Endothelial cell of umbilical vein (primary cell): ENCODE measurements around the gene EPN2. TPM values are rescaled to one million over a fixed set of nuclear protein-coding genes. Genes with fewer than 3 reads are reported as not detected.

ENCODE experiments used
- BruUV-seq: library from RNA; stranded (reverse); fragments of 400-500 nt; replicated peaks from 2 replicates; lab custom pipeline; 2021; lab: Mats Ljungman, UMichigan
- CTCF ChIA-PET: fragments of 300-600, 350-600 bp; sonication (Branson Sonifier 250); formaldehyde crosslinking; loops from one replicate; lab custom pipeline; 2021; ENCODE audit warnings: antibody characterized with exemption, inconsistent platforms; lab: Charles Lee
- POLR2A ChIA-PET: fragments of 300-600, 350-600 bp; sonication (Branson Sonifier 250); formaldehyde crosslinking; loops from one replicate; lab custom pipeline; 2021; ENCODE audit warnings: antibody characterized with exemption, inconsistent platforms; lab: Charles Lee
- DNase-seq: peaks from one replicate; pipeline ENCODE4 v3.0.0-alpha.2; 2011; ENCODE audit warnings: low read depth, low spot score
- FAIRE-seq: peaks from 2 replicates; lab custom pipeline; 2011; peaks lifted over from hg19 to GRCh38; lab: Jason Lieb, UNC
- H2AFZ ChIP-seq: 2 replicates; pipeline ENCODE4 v1.6.0; 2012; ENCODE audit warnings: low read depth, low read length, control low read depth, inconsistent platforms
- H3K27ac ChIP-seq: 2 replicates; pipeline ENCODE4 v1.5.1; 2011; ENCODE audit warnings: low read depth, mild to moderate bottlenecking, control low read depth, low read length, moderate library complexity; ENCODE audit not compliant: insufficient read depth
- H3K27me3 ChIP-seq, 2 experiments: 2 replicates each; pipeline versions ENCODE4 v1.6.0 to v1.6.1; 2011; ENCODE audit warnings: low read length in 2 of 2, mixed read lengths in 1 of 2; ENCODE audit not compliant: control insufficient read depth in 2 of 2, insufficient read depth in 2 of 2
- H3K36me3 ChIP-seq, 2 experiments: 2 replicates in 1 of 2; 3 replicates in 1 of 2; pipeline ENCODE4 v1.5.1; 2011; ENCODE audit warnings: low read length in 2 of 2, mild to moderate bottlenecking in 1 of 2, moderate library complexity in 1 of 2; ENCODE audit not compliant: control insufficient read depth in 2 of 2, insufficient read depth in 2 of 2; ENCODE audit errors: extremely low read depth in 1 of 2
- H3K4me1 ChIP-seq: 3 replicates; pipeline ENCODE4 v1.5.1; 2011; ENCODE audit warnings: mild to moderate bottlenecking, low read length; ENCODE audit not compliant: control insufficient read depth, insufficient read depth; ENCODE audit errors: extremely low read depth
- H3K4me2 ChIP-seq: 2 replicates; pipeline ENCODE4 v1.6.1; 2011; ENCODE audit warnings: low read length, control low read depth, mixed read lengths; ENCODE audit not compliant: insufficient read depth
- H3K4me3 ChIP-seq, 3 experiments: fragments of 200-600 bp in 1 of 3; sonication (generic), shearing (Covaris generic) in 1 of 3; replicated peaks in 1 of 3; 2 replicates each; pipeline ENCODE4 v1.5.1; 2011 to 2016; ENCODE audit warnings: control low read depth in 3 of 3, low read length in 3 of 3, mild to moderate bottlenecking in 2 of 3, inconsistent platforms in 1 of 3, low read depth in 1 of 3, moderate library complexity in 1 of 3; ENCODE audit not compliant: insufficient read depth in 1 of 3
- H3K79me2 ChIP-seq: 2 replicates; pipeline ENCODE4 v1.6.0; 2012; ENCODE audit warnings: low read length, inconsistent platforms; ENCODE audit not compliant: control insufficient read depth, insufficient read depth
- H3K9ac ChIP-seq: replicated peaks from 2 replicates; pipeline ENCODE3; 2011; ENCODE audit warnings: low read length, control low read depth; ENCODE audit not compliant: insufficient read depth; ENCODE audit errors: extremely low read depth
- H3K9me1 ChIP-seq: replicated peaks from 3 replicates; pipeline ENCODE4 v1.6.0; 2011; ENCODE audit warnings: mild to moderate bottlenecking, low read length; ENCODE audit not compliant: control insufficient read depth, insufficient read depth; ENCODE audit errors: extremely low read depth
- H3K9me3 ChIP-seq: replicated peaks from 2 replicates; pipeline ENCODE4 v1.5.1; 2012; ENCODE audit warnings: low read length, inconsistent platforms; ENCODE audit not compliant: control insufficient read depth, insufficient read depth
- H4K20me1 ChIP-seq: replicated peaks from 2 replicates; pipeline ENCODE3; 2011; ENCODE audit warnings: mild to moderate bottlenecking, low read length; ENCODE audit not compliant: control insufficient read depth, insufficient read depth; ENCODE audit errors: extremely low read depth
- EZH2 ChIP-seq: IDR thresholded peaks from 2 replicates; pipeline ENCODE4 v1.6.1; 2012; ENCODE audit warnings: borderline replicate concordance, low read depth, mild to moderate bottlenecking, moderate library complexity, low read length, inconsistent platforms; ENCODE audit not compliant: severe bottlenecking
- FOS ChIP-seq: IDR thresholded peaks from 2 replicates; pipeline ENCODE4 v1.6.1; 2011; ENCODE audit warnings: mild to moderate bottlenecking, low read length, moderate library complexity, borderline replicate concordance; ENCODE audit not compliant: insufficient read depth
- GATA2 ChIP-seq: IDR thresholded peaks from 2 replicates; pipeline ENCODE4 v1.7.0; 2011; ENCODE audit warnings: low read depth, mild to moderate bottlenecking, moderate library complexity, mixed read lengths, low read length; ENCODE audit not compliant: insufficient read length, insufficient read depth
- JUN ChIP-seq: IDR thresholded peaks from 2 replicates; pipeline ENCODE4 v1.6.1; 2011; ENCODE audit warnings: borderline replicate concordance, low read depth; ENCODE audit not compliant: insufficient read length, insufficient read depth
- MAX ChIP-seq: IDR thresholded peaks from 2 replicates; pipeline ENCODE4 v1.6.1; 2011; ENCODE audit not compliant: insufficient read depth, insufficient read length
- MYC ChIP-seq: IDR thresholded peaks from one replicate; pipeline ENCODE4 v1.6.1; 2011; ENCODE audit warnings: mild to moderate bottlenecking, low read depth, low read length
- POLR2A ChIP-seq: IDR thresholded peaks from 2 replicates; pipeline ENCODE4 v1.6.1; 2012; ENCODE audit warnings: low read depth, mild to moderate bottlenecking, control low read depth, low read length
- POLR2AphosphoS5 ChIP-seq: IDR thresholded peaks from 2 replicates; pipeline ENCODE4 v1.6.1; 2012; ENCODE audit warnings: low read depth, mild to moderate bottlenecking, control low read depth, low read length, moderate library complexity; ENCODE audit not compliant: insufficient read depth
- dilution Hi-C: fragments of 300-500 bp; cut with MboI; formaldehyde crosslinking; loops from one replicate; pipeline ENCODE4 v1.15.0; 2019; ENCODE audit warnings: low sequenced_read_pairs; ENCODE audit not compliant: extremely low pct_ligation_motif_present
- intact Hi-C: fragments of 100-400 bp; cut with micrococcal nuclease; formaldehyde crosslinking; loops from one replicate; pipeline ENCODE4 v1.10.0; 2022
- polyA plus RNA-seq, 4 experiments: library from polyadenylated mRNA; depleted of rRNA in 3 of 4; stranded (reverse) in 3 of 4; unstranded in 1 of 4; fragments of >200 nt; gene quantifications; 2 replicates each; pipeline versions ENCODE4 v1.2.1 to v1.2.3, GENCODE V29; 2011 to 2012; ENCODE audit warnings: missing spikeins in 1 of 4
- total RNA-seq: library from RNA; stranded (reverse); gene quantifications from 2 replicates; pipeline ENCODE4 v1.2.3, GENCODE V29; 2021
- TF ChIP-seq, protein P1 (sequence below), 2 donors: IDR thresholded peaks; 1 replicate in 1 of 2; 2 replicates in 1 of 2; pipeline ENCODE4 v1.5.1; 2011; ENCODE audit warnings: low read length in 2 of 2, mild to moderate bottlenecking in 2 of 2, moderate library complexity in 2 of 2, control low read depth in 1 of 2, inconsistent platforms in 1 of 2, low read depth in 1 of 2; ENCODE audit not compliant: insufficient read depth in 1 of 2; ENCODE audit errors: extremely low read depth in 1 of 2

EPN2 gene
- total and polyA plus RNA-seq, 2 donors (not counting 3 experiments of a cell fraction or from before 2014, with no cell fraction given) = 40.3 to 70.5 TPM

DNA sequence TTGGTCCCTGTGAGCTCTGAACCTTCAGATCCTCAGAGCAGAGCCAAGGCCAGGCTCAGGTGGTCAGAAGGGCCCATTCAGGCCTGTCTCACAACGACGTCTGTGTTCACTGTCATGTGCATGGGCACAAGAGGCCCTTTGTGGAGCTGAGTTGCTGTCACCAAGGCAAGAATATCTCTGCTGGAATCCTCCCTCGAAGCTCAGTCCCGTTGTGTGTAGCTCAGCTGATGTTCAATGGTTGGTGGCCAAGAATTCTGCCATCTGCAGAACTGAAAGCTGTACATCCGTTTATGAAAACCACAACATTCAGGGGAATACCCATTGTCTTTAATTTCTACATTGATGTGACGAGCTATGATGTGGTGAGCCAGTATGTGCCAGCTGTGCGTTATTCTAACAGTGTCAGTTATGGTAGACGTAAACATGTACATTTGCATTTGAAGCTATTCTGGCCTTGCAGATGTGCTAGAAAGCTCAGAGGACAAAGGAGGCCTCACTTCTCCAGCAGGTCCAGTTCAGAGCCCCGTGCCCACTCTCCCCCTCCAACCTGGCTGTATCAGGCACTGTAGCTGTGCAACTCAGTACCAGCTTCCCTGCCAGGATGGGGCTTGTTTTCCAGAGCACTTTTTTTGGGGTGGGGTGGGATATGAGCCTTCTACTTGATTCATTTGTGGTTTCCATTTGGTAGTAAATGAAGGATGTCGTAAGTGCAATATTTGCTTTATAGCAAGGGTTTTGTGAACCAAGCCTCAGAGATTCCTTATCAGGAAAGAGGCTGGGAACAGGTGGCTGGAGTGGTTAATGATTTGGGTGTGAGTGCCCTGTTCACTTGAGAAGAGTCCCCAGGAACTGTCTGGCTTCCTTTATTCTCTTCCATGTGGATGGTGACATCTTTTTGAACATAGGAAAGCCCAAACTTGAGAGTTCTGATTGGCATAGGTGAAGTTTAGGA is 69.3 kb downstream of the EPN2 start:
- POLR2A ChIA-PET = no interaction called here
- no peak overlapping the region for H3K4me2 ChIP-seq
- no peak for TF ChIP-seq POLR2A
- TF ChIP-seq FOS = no peak
- TF ChIP-seq MAX = no peak
- no peak for TF ChIP-seq GATA2
- TF ChIP-seq, protein P1, sequence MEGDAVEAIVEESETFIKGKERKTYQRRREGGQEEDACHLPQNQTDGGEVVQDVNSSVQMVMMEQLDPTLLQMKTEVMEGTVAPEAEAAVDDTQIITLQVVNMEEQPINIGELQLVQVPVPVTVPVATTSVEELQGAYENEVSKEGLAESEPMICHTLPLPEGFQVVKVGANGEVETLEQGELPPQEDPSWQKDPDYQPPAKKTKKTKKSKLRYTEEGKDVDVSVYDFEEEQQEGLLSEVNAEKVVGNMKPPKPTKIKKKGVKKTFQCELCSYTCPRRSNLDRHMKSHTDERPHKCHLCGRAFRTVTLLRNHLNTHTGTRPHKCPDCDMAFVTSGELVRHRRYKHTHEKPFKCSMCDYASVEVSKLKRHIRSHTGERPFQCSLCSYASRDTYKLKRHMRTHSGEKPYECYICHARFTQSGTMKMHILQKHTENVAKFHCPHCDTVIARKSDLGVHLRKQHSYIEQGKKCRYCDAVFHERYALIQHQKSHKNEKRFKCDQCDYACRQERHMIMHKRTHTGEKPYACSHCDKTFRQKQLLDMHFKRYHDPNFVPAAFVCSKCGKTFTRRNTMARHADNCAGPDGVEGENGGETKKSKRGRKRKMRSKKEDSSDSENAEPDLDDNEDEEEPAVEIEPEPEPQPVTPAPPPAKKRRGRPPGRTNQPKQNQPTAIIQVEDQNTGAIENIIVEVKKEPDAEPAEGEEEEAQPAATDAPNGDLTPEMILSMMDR (IDR thresholded peaks at IDR 0.05; ENCODE audit: extremely low read depth in 1 of 2, insufficient read depth in 1 of 2, low read depth in 1 of 2, low read length in 2 of 2) = no peak
- TF ChIP-seq POLR2AphosphoS5 = no peak
- no peak for TF ChIP-seq JUN
- TF ChIP-seq MYC = no peak
- TF ChIP-seq EZH2 = no peak
- peaks cover 30% of the 10 kb centered on the region for H3K4me1 ChIP-seq
- CTCF ChIA-PET = interaction anchor here (0.6 to 1.1 kb wide), 4 partner anchors 11 to 243 kb away, joined by 3 read pairs; partner anchors contain the start of gene B9D1
- no peaks in the 10 kb centered on the region for H3K9me3 ChIP-seq
- H3K9ac ChIP-seq = no peak overlapping the region
- no peak for DNase-seq
- H4K20me1 ChIP-seq = no peaks in the 10 kb centered on the region
- BruUV-seq = no TSS peak
- H3K36me3 ChIP-seq = peaks cover 3 to 4% of the 10 kb centered on the region in 2 experiments
- H3K27ac ChIP-seq = no peak overlapping the region
- no peaks in the 10 kb centered on the region for H3K9me1 ChIP-seq
- H3K79me2 ChIP-seq = peaks cover 11% of the 10 kb centered on the region
- intact Hi-C loops (no loop called here), dilution Hi-C loops (no loop called here)
- no peak overlapping the region for H2AFZ ChIP-seq
- no peak for FAIRE-seq
- no peak overlapping the region for H3K4me3 ChIP-seq
- no peaks in the 10 kb centered on the region for H3K27me3 ChIP-seq
